DOHH2 (cell line): Measurements from ENCODE around the gene RNF141.

Experiments
- H3F3A ChIP-seq: fragments of 200-600 bp; sonication (generic), shearing (Covaris generic); 2 replicates; pipeline ENCODE4 v1.6.0; 2016; ENCODE audit warnings: antibody characterized with exemption, mild to moderate bottlenecking; ENCODE audit not compliant: control insufficient read depth, insufficient read depth
- H3K27ac ChIP-seq: fragments of 200-600 bp; sonication (generic); 2 replicates; pipeline ENCODE4 v1.5.1; 2014; ENCODE audit warnings: low read depth, mild to moderate bottlenecking, low read length, moderate library complexity
- H3K27me3 ChIP-seq: fragments of 200-600 bp; sonication (generic); 2 replicates; pipeline ENCODE4 v1.6.1; 2014; ENCODE audit warnings: mild to moderate bottlenecking, low read length, mixed read lengths; ENCODE audit not compliant: control insufficient read depth
- H3K36me3 ChIP-seq: fragments of 200-600 bp; sonication (generic); 2 replicates; pipeline ENCODE4 v1.6.1; 2014; ENCODE audit warnings: mild to moderate bottlenecking, low read length, moderate library complexity, mixed read lengths; ENCODE audit not compliant: control insufficient read depth
- H3K4me1 ChIP-seq: fragments of 200-600 bp; sonication (generic); 2 replicates; pipeline ENCODE4 v1.6.1; 2014; ENCODE audit warnings: mild to moderate bottlenecking, low read length, mixed read lengths; ENCODE audit not compliant: control insufficient read depth
- H3K4me2 ChIP-seq: fragments of 200-600 bp; sonication (generic); 2 replicates; pipeline ENCODE4 v1.6.0; 2014; ENCODE audit warnings: mild to moderate bottlenecking, low read length, moderate library complexity
- H3K4me3 ChIP-seq: fragments of 200-600 bp; sonication (generic); 2 replicates; pipeline ENCODE4 v1.5.1; 2014; ENCODE audit warnings: mild to moderate bottlenecking, low read length, mixed read lengths
- H3K79me2 ChIP-seq: fragments of 200-600 bp; sonication (generic); 2 replicates; pipeline ENCODE4 v1.6.1; 2014; ENCODE audit warnings: mild to moderate bottlenecking, low read length, mixed read lengths; ENCODE audit not compliant: control insufficient read depth
- H3K9me2 ChIP-seq: fragments of 200-600 bp; sonication (generic); replicated peaks from 2 replicates; pipeline ENCODE4 v1.6.1; 2014; ENCODE audit warnings: mild to moderate bottlenecking, low read length, mixed read lengths; ENCODE audit not compliant: control insufficient read depth
- H3K9me3 ChIP-seq: fragments of 200-600 bp; sonication (generic); 2 replicates; pipeline ENCODE4 v1.6.1; 2014; ENCODE audit warnings: antibody characterized with exemption, low read length, mixed read lengths; ENCODE audit not compliant: control insufficient read depth, insufficient read depth
- H4K20me1 ChIP-seq: fragments of 200-600 bp; sonication (generic); 2 replicates; pipeline ENCODE4 v1.6.0; 2014; ENCODE audit warnings: low read depth, mild to moderate bottlenecking, antibody characterized with exemption, low read length, moderate library complexity; ENCODE audit not compliant: control insufficient read depth, insufficient read depth
- CTCF ChIP-seq: fragments of 200-600 bp; sonication (generic); IDR thresholded peaks from one replicate; pipeline ENCODE4 v1.5.1; 2014; ENCODE audit warnings: antibody characterized with exemption, mild to moderate bottlenecking, low read depth, low read length; ENCODE audit not compliant: poor library complexity, severe bottlenecking
- EZH2phosphoT487 ChIP-seq: fragments of 200-600 bp; sonication (generic); IDR thresholded peaks from 2 replicates; pipeline ENCODE4 v1.6.1; 2017; ENCODE audit warnings: borderline replicate concordance, mild to moderate bottlenecking, antibody characterized with exemption, low read length, moderate library complexity, mixed read lengths

The RNF141 gene

GRCh38 chr11:10540915-10541560, at the start of gene RNF141:
RNF141 (minus strand) TSS chr11:10541187; CDS start chr11:10534158, 7,029 bp downstream.
- H3K27me3 ChIP-seq, result no peaks in the 10 kb centered on the region

GRCh38 chr11:10590218-10590915, 49.4 kb upstream of the RNF141 start:
- H3K79me2 ChIP-seq, result no peaks in the 10 kb centered on the region
- H3K9me2 ChIP-seq, result no peaks in the 10 kb centered on the region
- H3K27me3 ChIP-seq, result peaks cover 12% of the 10 kb centered on the region; the same call in 1 of the 2 replicates
- H3K9me3 ChIP-seq, result no peaks in the 10 kb centered on the region
- H3K27ac ChIP-seq, result no peak overlapping the region
- no peak overlapping the region for H3K4me3 ChIP-seq
- no peaks in the 10 kb centered on the region for H3K4me1 ChIP-seq
- H3F3A ChIP-seq, result no peaks in the 10 kb centered on the region
- no peaks in the 10 kb centered on the region for H4K20me1 ChIP-seq
- H3K4me2 ChIP-seq, result no peak overlapping the region
- no peaks in the 10 kb centered on the region for H3K36me3 ChIP-seq
- TF ChIP-seq EZH2phosphoT487, result no peak
- no peak for TF ChIP-seq CTCF

More at GRCh38 chr11:10540915-10541560, at the start of gene RNF141:
- Histone ChIP-seq H3K9me3 (peaks cover 21% of the 10 kb centered on the region), H3K27ac (no peak within 1 kb of the TSS), H3K9me2 (no peaks in the 10 kb centered on the region), H3K79me2 (peaks cover 17% of the 10 kb centered on the region), H3K4me2 (peak within 1 kb of the TSS; percentile 74), H3K4me1 (peaks cover 40% of the 10 kb centered on the region), H4K20me1 (no peaks in the 10 kb centered on the region), H3K36me3 (no peaks in the 10 kb centered on the region), H3K4me3 (peak within 1 kb of the TSS; percentile 86), H3F3A (peaks cover 5% of the 10 kb centered on the region; the same call in 1 of the 2 replicates)
- TF ChIP-seq CTCF (peak; percentile 87), EZH2phosphoT487 (no peak)

GRCh38 chr11:10588904-10589303, 47.9 kb upstream of the RNF141 start:
- H3K27ac ChIP-seq, result no peak overlapping the region
- no peak for TF ChIP-seq EZH2phosphoT487
- no peaks in the 10 kb centered on the region for H4K20me1 ChIP-seq
- no peak overlapping the region for H3K4me2 ChIP-seq
- no peaks in the 10 kb centered on the region for H3K9me3 ChIP-seq
- H3K27me3 ChIP-seq, result peaks cover 16% of the 10 kb centered on the region; the same call in 1 of the 2 replicates
- no peaks in the 10 kb centered on the region for H3K9me2 ChIP-seq
- H3K4me1 ChIP-seq, result no peaks in the 10 kb centered on the region
- no peaks in the 10 kb centered on the region for H3K36me3 ChIP-seq
- H3K4me3 ChIP-seq, result no peak overlapping the region
- H3K79me2 ChIP-seq, result no peaks in the 10 kb centered on the region
- no peaks in the 10 kb centered on the region for H3F3A ChIP-seq

- no peak overlapping the region for H3K4me3 ChIP-seq
- H3K79me2 ChIP-seq, result no peaks in the 10 kb centered on the region
- peaks cover 23% of the 10 kb centered on the region; the same call in 1 of the 2 replicates for H3K27me3 ChIP-seq
- H3K27ac ChIP-seq, result no peak overlapping the region
- TF ChIP-seq EZH2phosphoT487 (no peak), CTCF (no peak)
- H4K20me1 ChIP-seq, result no peaks in the 10 kb centered on the region
- no peaks in the 10 kb centered on the region for H3K9me3 ChIP-seq
- H3K9me2 ChIP-seq, result no peaks in the 10 kb centered on the region
- no peaks in the 10 kb centered on the region for H3K36me3 ChIP-seq
- H3K4me2 ChIP-seq, result no peak overlapping the region
- no peaks in the 10 kb centered on the region for H3K4me1 ChIP-seq
- H3F3A ChIP-seq, result no peaks in the 10 kb centered on the region
Measured at GRCh38 chr11:10587995-10588394, 47.0 kb upstream of the RNF141 start.
